Measurements from ENCODE around the gene SOX8.

SOX8 gene

DNA sequence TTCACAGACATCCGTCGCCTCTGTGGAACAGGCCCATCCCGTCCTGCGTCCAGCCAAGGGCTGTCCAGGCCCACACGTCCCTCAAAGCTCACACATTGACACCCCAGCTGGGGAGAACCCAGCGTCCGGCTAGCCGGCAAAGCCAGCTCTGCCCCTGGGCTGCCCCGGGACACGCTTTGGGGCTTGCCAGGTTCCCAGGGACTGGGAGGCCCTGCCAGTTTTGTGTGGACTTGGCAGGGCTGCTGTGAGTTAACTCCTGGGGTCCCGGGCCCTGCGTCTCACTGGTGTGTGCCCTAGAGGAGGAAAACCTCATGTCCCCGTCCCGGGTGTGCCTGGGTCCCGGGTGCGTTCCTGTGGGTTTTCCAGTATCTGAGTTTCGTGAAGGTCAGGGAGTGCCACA lies 6.3 kb downstream of the SOX8 start:
- no peak for DNase-seq (ENCODE audit: low read depth in 3 of 3)

DNA sequence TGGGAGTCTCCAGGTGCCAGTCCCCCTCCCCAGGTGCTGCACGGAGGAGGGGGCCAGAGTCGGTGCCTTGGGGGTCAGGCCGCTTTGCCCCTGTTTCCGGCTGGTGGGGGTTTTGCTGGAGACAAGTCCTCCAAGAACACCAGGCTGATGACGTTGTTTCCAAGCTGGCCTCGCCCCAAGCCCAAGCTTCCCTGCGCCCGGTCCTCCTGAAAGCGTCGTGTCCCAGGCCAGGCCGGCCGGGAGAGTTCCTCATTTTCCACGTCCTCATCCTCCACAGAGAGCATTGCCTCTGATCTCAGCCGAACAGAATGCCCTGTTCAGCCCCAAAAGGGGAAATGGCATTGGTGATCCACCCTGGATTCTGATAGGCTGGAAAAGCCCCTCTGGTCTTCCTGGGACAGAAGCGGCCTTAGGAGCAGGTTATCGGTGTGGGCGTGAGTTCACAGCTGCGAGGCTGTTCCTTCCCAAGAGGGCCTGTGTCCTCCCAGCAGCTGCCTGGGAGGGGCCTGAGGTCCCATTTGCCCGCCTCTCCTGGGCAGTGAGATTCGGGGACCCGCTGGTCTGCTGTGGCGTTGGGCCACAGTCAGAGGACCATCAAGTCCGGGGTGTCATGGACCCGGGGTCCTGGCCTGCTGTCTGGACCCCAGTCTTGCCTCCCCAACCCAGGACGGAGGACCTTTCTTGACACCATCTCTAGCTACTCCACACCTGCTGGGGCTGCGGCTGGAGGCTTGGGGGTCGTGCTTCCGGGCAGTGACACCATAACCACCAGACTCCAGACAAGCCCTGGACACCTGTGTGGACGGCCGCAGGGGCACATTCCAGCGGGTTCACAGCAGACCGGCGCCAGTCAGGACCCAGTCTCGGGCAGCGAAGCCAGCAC lies 7.1 kb downstream of the SOX8 start:
- no peak for DNase-seq (ENCODE audit: low read depth in 3 of 3)

DNA sequence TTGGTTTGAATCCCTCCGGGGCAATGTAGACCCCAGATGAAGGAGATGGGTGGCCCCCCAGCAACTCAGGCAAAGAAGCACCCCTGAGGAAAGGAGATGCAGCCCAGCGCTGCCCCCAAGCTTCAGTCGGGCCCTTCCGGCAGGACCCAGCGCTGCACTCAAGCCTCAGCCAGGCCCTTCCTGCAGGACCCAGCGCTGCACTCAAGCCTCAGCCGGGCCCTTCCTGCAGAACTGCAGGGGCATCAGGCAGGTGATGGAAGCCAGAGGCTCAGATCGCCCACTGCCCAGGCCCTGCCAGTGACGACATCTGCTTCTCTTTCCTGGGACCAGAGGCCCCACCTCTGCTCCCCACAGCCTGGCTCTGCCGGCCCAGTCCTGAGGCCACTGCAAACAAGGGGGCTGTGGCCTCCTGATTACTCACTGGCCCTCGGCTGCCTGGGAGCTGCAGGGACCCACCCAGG lies 7.8 kb downstream of the SOX8 start:
- no peak for DNase-seq (ENCODE audit: low read depth in 3 of 3)

DNA sequence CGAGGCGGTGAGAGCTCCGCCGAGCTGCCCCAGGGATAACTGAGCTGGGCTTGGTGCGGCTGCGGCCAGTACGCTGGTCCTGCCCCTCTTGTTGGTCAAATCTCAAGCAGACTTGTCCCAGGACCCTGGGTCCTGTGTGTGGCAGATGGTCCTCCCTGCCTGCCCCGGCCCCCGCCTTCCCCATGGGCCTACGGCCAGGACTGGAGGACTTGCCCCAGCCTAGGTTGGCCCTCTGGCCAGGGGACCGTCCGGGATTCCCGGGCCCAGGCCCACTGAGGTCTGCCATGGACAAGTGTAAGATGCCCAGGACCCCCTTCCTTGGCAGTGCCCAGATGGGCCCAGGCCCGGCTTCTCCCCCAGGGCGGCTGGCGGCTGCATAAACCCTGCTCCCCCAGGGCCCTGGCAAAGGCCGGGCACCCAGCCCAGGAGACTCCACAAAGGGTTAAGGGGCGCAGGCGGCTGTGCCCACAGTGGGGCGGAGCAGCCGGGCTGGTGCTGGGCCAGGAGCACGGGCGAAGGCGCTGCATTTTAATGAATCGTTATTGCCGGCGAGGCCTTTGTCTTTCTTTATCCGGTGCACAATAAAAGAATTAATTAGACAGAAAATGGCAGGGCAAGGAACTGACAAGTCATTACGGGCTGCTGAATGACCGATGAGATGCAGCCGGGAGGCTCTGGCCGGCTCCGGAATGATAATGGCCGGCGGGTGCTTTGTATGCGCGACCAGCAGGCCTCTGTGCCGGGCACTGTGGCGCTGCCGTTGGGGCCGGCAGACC lies 9.1 kb downstream of the SOX8 start:
- DNase-seq (ENCODE audit: low read depth in 3 of 3): no peak

DNA sequence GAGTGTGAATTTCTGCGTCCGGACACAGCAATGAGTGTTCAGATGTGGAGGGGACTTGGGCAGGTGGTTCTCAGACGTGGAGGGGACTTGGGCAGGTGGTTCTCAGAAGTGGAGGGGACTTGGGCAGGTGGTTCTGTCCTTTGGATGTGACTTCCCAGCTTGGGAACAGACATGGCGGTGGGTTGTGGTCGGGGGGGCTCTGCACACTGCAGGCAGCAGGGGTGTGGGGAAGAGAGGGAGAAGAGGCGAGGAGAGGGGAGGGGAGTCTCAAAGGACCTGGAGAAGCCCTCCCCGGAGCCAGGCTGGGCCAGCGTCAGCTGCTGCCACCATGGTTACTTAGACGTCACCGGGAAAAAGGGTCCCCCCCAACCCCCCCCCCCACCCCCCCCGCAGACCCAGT lies 9.8 kb downstream of the SOX8 start:
- DNase-seq (ENCODE audit: low read depth in 3 of 3): no peak

DNA sequence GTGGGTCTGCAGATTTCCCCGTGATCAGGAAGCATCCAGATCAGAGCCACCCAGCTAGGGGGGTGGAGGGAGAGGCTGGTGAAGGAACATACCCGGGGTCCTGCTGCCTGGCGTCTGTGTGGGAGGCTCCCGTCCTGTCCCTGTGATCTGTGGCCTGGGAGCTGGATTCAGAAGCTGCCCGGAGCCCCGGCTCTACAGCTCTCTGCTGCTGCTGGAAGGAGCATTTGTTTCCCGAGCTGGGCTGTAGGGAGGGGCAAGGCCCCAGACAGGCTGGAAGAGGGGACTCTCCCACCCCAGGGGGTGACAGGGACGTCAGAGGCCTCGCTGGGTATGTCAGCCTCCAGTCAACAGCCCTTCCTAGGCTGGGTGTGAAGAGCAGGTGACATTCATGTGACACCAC lies 10.2 kb downstream of the SOX8 start:
- no peak for DNase-seq (ENCODE audit: low read depth in 3 of 3)

DNA sequence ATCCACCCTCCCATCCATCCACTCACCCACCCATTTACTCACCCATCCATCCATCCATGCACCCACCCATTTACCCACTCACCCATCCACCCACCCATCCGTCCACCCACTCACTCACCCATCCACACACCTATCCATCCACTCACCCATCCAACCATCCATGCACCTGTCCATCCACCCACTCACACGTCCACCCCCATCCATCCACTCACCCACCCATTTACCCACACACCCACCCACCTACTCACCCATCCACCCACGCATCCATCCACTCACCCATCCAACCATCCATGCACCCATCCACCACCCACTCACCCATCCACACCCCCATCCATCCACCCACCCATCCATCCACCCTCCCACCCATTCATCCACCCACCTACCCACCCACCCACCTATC lies 12.2 kb downstream of the SOX8 start:
- no peak for DNase-seq (ENCODE audit: low read depth in 3 of 3)

DNA sequence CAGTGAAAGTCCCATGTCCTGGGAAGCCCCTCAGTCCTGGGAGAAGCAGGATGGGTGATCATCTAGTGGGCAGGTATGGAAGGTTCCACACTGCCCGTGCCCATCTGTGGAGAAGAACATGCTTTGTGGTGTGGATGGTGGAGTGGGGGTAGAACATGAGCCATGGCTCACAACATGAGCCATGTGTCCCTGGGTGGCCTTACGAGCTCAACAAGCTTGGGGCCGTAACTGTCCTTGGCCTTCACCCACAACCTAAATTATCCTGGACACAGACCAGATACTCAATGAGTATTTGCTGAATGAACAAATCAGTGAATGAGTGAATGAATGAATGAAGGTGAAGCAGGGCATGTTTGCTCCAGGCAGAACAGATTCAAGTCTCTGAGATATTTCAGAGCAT lies 13.5 kb downstream of the SOX8 start:
- no peak for DNase-seq (ENCODE audit: low read depth in 3 of 3)

DNA sequence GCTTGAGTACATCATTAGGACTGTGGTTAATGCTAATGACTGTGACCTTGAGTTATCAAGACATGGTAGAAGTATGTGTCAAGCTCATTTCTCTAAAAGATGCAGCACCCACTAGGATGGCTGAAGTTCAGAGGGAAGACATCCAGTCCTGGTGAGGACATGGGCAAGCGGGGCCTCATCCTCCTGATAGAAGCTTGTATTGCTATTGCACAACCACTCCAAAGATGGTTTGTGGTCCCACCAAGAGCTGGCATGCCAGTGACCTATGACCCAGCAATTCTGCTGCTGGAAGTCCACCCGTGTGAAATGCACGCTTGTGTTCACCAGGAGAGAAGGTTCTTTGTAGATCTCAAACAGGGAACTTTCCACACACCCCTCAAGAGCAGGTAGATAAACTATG lies 14.2 kb downstream of the SOX8 start:
- no peak for DNase-seq (ENCODE audit: low read depth in 3 of 3)

DNA sequence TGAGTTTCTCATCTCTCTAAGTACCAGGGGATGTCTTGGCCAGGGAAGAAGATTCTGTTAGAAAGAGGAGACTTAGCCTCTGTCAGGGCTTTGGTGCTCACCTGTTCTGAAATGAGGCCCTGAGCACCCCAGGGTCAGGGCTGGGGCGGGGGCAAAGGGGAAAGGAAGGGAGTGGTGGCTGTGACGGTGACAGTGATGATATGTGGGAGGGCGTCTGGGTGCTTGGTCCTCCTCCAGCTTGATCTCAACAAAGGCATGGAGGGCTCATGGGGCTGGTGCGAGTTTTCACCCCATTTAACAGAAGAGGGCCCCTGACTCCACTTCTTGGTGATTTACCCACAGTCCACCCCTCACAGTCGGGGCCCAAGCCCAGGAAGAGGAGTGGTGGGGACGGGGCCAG lies 15.1 kb downstream of the SOX8 start:
- DNase-seq (ENCODE audit: low read depth in 3 of 3): no peak

DNA sequence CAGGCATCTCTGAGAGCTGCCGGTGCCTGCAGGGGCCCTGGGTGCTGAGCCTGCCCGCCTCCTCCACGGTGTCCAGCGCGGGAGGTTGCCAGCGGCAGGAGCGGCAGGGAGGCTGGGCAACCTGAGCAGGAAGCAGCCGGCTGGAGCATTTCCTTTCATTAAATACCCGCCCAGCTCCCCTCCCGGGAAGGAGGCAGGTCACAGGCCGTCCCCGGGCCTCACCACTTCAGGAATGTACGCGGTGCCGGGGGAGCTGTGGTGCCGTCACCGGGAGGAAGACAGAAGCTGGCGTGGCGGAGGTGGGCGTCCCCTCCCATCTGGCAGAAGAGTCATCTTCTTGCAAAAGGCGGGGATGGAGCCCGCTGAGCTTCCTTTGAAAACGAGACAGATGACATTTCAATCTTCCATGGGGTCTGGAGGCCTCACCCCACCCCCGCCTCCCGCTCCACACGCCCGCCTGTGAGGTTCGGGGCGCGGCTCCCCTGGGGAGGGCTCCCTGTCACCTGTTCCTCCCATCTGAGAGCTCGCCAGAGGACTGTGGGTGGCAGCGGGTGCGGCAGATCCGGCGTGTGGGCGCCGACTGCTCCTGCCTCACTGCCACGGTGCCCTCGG lies 16.0 kb downstream of the SOX8 start:
- peak in 1 of 3 experiments; percentile 63 for DNase-seq (ENCODE audit: low read depth in 3 of 3)

DNA sequence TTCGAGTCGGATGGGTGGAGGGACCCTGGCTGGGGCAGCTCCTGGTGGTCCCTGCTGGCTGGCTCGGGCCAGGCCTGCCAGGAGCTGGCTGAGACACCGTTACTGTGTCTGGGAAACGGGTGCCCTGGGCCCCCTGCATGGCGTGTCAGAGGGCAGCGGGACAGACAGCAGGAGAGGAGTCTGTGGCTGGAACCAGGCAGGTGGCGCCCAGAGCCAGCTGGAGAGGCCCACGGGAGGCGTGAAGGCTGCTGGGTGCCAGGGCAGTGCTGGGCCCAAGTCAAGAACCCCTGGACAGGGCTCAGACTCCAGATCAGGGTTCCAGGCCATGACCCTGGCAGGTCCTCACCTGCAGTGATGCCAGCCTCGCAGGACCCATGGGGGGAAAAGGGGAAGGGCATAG lies 16.6 kb downstream of the SOX8 start:
- no peak for DNase-seq (ENCODE audit: low read depth in 3 of 3)

DNA sequence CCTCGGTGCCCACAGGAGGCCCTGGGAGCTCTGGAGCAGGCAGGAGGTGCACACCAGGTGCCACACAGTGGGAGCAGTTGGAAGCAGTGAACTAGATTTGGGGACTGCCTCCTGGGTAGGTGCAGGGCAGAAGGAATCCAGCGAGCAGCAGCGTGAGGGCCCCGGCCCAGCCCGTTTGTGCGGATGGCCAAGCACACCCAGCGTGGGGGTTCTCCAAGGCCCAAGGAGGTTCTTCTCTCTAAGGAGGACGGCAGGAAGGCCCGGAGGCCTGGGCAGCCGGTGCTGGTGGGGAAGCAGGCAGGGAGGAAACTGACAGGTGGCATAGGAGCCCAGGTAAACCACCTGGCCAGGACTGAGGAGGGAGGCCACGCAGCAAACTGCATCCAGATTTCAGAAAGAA lies 17.0 kb downstream of the SOX8 start:
- no peak for DNase-seq (ENCODE audit: low read depth in 3 of 3)

DNA sequence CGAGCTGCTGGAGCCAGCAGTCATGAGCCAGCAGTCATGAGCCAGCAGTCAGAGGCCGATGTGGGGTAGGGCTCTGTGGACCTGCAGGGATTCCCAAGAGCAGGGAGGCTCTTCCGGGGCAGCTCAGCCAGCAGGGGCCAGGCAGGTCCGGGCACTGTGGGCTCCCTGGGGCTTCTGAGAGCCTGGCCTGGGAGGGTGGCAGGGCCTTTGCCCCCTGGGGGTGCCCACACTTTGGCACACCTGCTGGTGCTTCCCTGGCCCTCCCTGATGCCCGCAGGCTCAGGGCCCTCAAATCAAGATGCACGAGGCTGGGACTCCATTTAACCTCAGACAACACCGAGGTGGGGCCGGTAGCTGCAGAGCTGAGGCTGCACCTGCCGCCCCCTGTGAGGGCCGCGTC lies 18.1 kb downstream of the SOX8 start:
- no peak for DNase-seq (ENCODE audit: low read depth in 3 of 3)

DNA sequence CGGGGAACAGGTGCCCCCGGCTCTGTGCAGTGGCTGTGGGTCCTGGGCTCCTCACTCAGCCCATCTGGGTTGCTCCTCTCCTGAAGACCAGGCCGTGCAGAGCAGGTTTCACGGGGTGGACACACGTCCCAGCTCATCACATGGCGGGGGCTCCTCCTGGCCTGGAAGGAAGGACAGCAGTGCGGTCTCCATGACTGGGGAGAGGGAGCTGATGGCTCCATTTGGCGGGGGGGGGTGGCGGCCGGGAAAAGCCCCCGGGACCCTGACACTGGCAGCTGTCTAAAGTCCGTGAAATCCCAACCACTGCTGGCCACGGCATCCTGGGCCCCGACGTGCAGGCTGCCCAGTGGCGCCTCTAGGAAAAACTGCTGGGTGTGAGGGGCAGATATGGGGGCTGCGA lies 19.0 kb downstream of the SOX8 start:
- no peak for DNase-seq (ENCODE audit: low read depth in 3 of 3)

DNA sequence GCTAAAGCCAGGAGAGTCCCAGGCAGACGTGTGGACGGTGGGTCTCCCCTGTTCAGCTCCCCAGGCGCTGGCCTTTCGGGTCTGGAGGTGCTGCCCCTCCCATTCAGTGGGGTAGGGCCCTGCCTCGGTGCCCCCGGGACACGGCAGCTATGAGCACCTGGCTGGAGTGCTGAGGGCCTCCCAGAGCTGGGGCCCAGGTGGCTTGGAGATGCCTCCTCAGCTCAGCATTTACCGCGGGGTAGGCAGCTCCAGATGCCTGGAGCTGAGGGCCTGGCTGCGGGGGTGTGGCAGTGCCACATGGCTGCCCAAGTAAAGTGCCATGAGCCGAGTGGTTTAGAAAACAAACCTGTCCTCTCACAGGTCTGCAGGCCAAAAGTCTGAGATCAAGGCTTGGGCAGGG lies 19.5 kb downstream of the SOX8 start:
- DNase-seq (ENCODE audit: low read depth in 3 of 3): no peak

DNA sequence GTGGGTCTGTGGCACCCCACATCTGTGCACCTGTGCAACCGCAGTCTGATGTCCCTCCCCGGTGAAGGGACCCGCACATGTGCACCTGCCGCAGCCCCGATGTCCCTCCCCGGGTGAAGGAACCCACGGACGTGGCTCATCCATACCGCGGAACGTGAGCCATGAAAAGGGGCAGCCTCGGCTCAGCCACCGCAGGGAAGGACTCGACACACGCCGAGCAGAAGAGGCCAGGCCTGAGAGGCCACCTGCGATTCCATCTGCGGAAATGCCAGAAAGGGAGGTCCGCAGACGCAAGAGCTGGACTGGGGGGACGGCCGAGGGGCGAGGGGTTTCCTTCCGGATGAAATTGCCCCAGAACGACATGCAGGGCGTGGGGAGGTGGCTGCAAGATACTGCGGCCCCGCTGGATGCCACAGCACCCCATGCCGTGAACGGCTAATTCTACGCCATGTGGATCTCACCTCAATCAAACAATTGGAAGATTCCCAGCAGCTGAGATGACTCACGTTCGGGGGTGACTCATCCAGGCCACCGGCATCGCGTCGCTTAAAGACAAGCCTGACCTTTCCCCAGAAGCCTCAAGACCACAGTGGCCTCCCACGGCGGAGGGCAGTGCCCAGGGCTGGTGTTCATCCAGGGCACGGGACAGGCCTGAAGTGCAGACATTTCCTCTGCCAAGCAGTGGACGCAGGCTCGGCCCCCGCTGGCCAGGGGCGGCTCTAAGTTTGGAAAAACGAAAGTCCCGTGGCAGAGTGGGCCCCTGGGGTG lies 21.0 kb downstream of the SOX8 start:
- DNase-seq (ENCODE audit: low read depth in 3 of 3): peak; percentile 60 to 87 (median 71)

DNA sequence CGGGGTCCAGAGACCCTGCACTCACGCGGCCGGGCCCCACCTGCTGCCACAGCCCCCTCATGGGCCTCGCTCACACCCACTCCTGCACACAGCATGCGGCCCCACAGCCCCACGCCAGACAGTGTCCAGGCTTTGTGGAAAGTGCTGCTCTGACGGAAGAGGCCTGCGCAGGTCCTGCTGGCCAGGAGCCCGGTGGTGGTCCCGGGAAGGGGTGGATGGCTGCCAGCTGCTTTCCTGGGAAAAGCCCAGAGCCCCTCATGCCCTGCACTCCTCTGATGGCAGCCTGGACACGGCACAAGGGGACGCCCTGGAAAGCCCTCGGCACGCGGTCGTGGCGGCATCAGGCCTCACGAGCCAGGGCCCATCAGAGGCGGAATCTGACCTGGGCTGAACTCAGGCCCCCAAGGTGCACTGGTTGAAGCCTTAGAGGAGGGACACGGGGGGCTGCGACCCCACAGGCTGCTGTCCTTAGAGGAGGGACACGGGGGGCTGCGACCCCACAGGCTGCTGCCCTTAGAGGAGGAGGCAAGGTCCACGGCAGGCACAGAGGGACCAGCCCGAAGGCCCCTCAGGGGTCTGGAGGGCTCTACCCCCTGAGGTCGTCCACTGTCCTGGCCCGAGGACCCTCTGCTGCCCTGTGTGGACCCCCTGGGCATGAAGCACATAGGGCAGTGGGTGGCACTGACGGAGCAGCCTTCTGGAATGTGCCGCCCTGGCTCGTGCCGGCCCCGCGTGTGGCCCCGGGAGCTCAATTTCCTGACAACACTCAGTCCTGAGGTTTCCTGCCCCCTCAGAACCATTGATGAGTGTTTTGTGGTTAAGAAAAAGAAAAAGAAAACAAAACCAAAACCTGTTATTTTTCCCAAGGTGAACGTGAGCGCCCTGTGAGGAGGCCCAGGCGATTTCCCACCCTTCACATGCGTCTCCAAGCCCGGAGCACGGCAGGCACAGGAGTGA lies 22.1 kb downstream of the SOX8 start:
- DNase-seq (ENCODE audit: low read depth in 3 of 3): peak; percentile 31 to 47 (median 38)

DNA sequence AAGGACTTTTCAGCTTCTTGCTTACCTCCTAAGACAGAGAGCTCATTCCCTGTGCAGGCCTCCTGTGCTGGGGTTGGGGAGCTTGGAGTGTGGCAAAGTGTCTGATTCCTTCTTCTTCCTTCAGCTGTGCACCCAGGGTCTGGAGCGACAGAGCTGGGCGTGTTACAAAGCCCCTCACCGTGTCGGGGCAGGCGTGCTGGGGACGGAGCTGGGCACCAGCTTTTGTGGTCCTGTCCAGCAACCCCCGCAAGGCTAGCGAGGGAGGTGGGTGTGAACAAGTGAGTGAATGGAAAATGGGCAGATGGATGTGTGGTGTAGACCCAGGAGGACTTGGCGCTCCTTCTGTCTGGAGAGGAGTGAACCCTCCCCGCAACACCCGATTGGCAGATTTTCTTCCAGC lies 23.7 kb downstream of the SOX8 start:
- no peak for DNase-seq (ENCODE audit: low read depth in 3 of 3)

DNA sequence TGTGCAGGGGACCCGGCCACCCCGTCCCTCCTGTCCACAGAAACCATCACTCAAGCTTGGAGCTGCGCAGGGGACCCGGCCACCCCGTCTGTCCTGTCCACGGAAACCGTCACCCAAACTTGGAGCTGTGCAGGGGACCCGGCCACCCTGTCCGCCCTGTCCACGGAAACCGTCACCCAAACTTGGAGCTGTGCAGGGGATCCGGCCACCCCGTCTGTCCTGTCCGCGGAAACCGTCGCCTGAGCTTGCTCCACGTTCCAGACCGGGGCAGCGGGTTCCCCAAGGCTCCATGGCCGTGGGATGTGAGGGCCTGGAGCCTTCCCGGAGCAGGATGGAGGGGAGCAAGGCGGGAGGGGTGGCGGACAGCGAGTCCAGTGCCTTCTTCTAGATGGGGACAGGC lies 25.2 kb downstream of the SOX8 start:
- DNase-seq (ENCODE audit: low read depth in 3 of 3): no peak

All from stimulated activated CD4-positive, alpha-beta T cell treated with anti-CD3 and anti-CD28 coated beads, TNF-alpha, amount 100 ng/mL, for 24 hours (primary cell).